Mesenteric fat pad (tissue), 1 donor: Measurements from ENCODE around the gene CMTM8. TPM values are rescaled to one million over a fixed set of nuclear protein-coding genes. Genes with fewer than 3 reads are reported as not detected.

ENCODE experiments used
- DNase-seq: peaks from one replicate; pipeline ENCODE4 v3.0.0-alpha.2; 2020; ENCODE audit warnings: low spot score
- total RNA-seq: library from RNA; stranded (reverse); fragmentation: NEBNext Ultra II Directional; extraction: Animal tissue kit (Norgen Biotek cat#: 25700); gene quantifications from one replicate; pipeline ENCODE4 v1.2.1, GENCODE V29; 2021
- donor health status: DM: yes; HTN: yes; CAD: no.

Gene CMTM8
- total RNA-seq, 1 donor from 2014 or later = 5.6 TPM

GRCh38 chr3:32305361-32305876 is 66.9 kb downstream of the CMTM8 start:
- DNase-seq = no peak

GRCh38 chr3:32306072-32306471 is 67.6 kb downstream of the CMTM8 start:
- no peak for DNase-seq

- DNase-seq = no peak
Observed at GRCh38 chr3:32307591-32307990, 69.1 kb downstream of the CMTM8 start.

GRCh38 chr3:32308378-32308777 is 69.9 kb downstream of the CMTM8 start:
- no peak for DNase-seq

GRCh38 chr3:32309654-32310242 is 71.3 kb downstream of the CMTM8 start:
- no peak for DNase-seq

GRCh38 chr3:32310336-32310735 is 71.9 kb downstream of the CMTM8 start:
- no peak for DNase-seq

GRCh38 chr3:32310918-32311839 is 72.7 kb downstream of the CMTM8 start:
- DNase-seq = no peak

- no peak for DNase-seq
Observed at GRCh38 chr3:32312251-32312650, 73.8 kb downstream of the CMTM8 start.

GRCh38 chr3:32313169-32313568 is 74.7 kb downstream of the CMTM8 start:
- DNase-seq = no peak

- no peak for DNase-seq
Observed at GRCh38 chr3:32313723-32314473, 75.4 kb downstream of the CMTM8 start.

DNA sequence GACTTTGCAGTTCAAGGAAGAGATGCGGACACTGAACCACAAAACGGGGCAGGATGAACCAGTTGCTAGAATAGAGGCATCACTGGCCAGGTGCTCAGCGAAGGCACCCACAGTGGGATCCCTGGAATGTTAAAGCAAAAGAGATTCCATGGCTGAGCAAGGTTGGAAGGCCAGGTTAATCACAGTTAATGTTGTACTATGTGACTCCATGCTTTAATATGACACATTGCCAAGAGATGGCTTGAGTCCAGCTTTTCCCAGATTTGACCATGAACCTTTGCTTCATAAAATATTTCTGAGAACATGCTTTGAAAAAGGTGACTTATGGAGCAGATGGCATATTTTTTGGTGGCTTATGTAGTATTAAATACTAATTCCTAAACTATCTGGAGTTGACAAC is 77.0 kb downstream of the CMTM8 start:
- DNase-seq = no peak

- no peak for DNase-seq
Observed at GRCh38 chr3:32316319-32316718, 77.8 kb downstream of the CMTM8 start.

GRCh38 chr3:32316976-32317375 is 78.5 kb downstream of the CMTM8 start:
- no peak for DNase-seq

DNA sequence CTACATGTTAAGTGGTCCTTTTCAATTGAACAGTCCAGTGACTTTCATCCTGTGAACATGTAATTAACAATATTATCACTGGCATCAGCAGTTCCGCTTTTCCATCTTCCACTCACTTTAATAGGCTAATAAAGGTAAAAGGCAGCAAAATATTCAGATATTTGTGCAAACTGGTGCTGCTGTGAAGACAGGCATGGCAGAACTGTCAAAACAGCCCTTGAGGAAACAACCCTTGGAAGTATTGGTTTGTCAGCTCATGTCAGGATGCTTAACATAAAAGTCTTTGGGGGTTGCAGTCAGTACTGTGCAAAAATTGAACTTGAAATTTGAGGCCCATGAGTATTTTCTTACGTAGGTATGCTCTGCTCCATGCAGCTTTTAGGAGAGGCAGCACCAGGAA is 81.1 kb downstream of the CMTM8 start:
- DNase-seq = no peak

DNA sequence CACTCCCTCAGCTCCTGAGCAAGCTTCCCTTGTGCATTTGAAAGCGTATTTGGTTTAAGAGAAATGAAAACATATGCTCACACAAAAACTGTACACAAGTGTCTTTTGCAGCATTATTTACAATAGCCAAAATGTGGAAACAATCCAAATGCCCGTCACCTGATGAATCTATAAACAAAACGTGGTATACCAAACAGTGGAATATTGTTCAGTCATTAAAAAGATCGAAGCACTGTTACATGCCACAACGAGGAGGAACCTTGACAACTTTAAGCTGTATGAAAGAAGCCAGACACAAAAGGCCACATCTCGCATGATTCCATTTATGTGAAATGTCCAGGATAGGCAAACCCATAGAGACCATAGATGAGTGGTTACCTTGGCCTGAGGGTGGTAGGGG is 81.6 kb downstream of the CMTM8 start:
- DNase-seq = no peak

DNA sequence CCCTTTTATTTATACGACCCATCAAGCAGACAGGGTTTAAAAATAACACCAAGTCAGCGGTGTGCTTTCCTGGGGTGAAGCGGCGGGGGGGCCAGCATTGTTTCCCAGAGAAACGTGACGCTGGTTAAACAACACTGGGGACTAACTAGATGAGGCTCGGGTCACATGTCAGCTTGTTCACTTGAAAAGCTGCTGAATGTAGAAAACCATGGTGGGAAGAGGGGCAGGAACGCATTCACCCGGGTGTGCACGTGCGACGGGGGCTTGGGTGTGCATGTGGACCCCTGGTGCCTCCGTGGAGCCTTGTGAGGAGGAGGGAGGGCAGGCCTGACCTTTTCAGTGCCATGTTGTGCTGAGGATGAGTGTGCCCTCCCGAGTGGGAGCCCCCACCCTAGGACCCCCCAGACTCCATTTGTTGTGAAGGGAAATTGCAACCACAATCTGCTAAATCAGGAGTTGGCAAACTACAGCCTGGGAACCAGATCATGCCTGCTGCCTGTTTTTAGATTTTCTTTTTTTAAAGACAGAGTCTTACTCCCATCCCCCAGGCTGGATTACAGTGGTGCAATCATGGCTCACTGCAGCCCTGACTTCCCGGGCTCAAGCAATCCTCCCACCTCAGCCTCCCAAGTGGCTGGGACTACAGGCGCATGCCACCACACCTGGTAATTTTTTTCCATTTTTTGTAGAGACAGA is 82.8 kb downstream of the CMTM8 start:
- DNase-seq = no peak

- no peak for DNase-seq
Observed at GRCh38 chr3:32322311-32322710, 83.8 kb downstream of the CMTM8 start.

DNA sequence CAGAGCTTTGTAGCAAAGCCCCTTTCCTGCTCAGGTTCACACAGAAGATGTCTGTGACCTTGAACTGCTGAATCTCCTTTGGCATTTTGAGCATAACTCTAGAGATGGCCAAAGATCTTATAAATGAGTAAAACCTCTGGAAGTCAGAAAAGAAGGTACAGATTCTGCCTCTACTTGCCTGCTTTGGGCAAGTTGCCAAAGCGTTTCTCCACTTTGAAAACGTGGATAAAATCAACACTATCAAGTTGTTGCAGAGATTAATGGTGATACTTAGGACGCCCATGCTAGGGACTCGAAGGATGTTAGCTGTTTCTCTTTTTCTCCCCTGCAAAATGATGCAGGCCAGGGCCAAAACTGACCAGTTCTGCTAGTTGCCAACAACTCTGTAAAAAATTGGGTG is 85.1 kb downstream of the CMTM8 start:
- DNase-seq = no peak

DNA sequence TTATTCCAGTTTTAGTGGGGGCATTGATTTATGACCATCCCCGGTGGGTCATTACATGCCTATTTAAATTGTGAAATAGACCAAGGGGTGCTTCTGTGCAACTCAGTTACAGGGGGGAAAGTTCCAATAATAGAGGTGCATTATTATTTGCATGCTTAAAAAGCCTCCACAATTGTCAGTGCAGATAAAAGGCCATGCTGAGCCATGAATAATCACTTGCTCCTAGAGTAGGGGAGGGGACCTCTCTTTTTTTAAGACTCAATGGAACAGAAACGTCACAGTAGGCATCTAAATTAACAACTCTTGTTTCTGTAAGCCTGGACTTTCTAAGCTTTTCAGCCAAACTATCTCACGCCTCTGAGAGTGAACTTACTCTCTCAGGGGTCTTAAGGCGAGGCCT is 86.7 kb downstream of the CMTM8 start:
- no peak for DNase-seq

DNA sequence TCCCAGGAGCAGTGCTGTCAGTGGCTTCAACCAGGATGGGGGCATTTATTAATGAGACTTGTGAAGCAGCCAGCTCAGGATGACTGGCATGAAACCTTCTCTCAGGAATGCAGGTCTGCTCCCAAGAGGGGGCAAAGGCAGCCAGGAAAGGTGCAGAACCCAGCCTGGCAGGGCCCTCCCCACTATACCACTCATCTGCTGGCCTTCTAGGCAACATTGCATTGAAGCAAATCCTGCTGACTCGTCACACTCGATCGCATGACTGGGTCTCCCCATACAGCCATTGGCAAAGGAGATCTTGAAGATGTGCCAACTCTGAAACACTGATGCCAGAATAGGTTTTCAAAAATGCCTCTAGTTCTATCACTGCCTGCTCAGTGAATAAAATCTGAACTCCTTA is 87.4 kb downstream of the CMTM8 start:
- no peak for DNase-seq

DNA sequence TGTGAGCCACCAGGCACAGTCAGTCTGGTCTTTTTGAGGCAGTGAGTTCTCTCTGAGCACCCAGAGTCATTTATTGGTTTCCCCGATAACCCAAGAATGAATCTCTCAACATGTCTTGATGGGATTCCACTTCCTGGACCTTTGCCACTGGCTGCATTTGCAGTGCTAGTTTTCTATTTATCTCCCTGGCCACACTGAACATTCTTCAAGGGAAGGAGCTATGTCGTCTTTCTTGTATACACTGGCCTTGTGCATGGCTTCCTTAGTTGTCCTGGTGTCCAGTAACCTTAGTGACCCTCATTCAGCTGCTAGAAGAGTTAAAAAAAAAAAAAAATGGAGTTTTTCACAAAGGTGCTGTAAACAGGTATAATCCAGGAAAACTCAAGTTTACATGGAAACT is 88.3 kb downstream of the CMTM8 start:
- DNase-seq = no peak
